GM12872 (cell line): Measurements from ENCODE around the gene NPTXR.

Source experiments
- TF ChIP-seq, protein P1 (sequence below): IDR thresholded peaks from 3 replicates; pipeline ENCODE4 v1.5.1; 2011; ENCODE audit warnings: low read depth, mild to moderate bottlenecking, low read length, moderate library complexity; ENCODE audit not compliant: insufficient read depth

The NPTXR gene

DNA sequence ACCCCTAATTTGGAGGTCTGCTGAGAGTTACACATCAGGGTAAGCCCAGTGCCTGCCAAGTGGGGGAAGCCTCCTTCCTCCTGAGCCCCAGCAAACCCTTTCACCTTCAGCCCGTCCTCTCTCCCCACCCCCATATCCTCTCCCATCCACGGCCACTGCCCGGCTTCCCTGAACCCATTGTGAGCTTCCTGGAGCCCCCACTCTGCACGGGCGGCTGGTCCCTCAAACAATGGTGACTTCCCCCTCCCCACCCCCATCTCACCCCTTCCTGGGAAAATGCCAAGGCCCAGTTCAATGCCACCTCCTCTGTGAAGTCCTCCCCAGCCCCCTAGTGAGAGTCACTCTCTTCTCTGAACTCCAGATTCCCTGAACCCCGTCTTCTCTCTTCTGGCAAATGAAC lies 67.7 kb downstream of the NPTXR start:
- TF ChIP-seq, protein P1, sequence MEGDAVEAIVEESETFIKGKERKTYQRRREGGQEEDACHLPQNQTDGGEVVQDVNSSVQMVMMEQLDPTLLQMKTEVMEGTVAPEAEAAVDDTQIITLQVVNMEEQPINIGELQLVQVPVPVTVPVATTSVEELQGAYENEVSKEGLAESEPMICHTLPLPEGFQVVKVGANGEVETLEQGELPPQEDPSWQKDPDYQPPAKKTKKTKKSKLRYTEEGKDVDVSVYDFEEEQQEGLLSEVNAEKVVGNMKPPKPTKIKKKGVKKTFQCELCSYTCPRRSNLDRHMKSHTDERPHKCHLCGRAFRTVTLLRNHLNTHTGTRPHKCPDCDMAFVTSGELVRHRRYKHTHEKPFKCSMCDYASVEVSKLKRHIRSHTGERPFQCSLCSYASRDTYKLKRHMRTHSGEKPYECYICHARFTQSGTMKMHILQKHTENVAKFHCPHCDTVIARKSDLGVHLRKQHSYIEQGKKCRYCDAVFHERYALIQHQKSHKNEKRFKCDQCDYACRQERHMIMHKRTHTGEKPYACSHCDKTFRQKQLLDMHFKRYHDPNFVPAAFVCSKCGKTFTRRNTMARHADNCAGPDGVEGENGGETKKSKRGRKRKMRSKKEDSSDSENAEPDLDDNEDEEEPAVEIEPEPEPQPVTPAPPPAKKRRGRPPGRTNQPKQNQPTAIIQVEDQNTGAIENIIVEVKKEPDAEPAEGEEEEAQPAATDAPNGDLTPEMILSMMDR: no peak

DNA sequence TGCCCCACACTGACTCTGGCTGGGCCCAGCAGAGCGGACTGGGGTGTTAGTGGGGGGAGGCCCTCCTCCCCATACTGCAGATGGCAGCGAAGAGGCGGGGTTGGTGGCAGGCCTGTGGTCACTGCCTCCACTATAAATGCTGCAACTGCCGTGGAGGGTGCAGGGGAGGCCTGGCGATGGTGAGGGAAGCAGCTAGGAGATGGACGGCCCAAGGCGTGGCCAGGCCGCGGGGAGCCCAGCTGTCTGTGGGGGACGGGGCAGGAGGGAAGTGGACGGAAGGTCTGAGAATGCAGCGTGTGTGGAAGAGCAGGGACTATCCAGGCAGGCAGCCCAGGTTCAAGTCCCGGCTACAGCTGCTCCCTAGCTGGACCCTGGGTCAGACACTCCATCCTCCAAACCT lies 68.2 kb downstream of the NPTXR start:
- TF ChIP-seq, protein P1: no peak

DNA sequence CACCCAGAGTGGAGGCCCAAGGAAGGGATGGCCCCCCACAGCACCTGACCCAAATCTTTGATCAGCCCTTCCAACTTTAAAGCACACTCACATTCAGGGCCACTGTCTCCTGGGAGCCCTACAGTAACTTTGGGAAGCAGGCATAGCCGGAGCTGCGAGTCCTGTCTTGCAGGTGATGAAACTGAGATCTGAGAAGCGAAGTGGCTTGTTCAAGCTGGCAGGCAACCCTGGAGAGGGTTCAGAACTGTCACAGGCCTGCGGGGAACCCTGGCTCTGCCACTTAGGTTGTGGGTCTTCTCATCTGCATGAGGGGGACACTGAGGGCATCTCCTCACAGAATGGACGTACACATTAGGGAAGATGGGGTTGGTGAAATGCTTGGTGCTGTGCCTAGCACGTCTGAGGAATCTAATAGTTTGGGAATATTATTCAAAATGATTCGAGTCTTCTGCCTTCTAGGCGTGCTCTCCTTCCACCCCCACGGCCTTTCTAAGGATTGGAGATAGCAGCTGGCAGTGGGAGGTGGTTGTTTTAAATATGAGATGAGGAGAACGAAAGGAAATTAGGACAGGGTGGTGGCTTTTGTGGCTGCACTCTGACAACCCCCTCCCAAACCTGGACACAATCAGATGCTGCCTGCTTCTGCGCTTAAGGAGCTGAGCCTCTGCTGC lies 69.2 kb downstream of the NPTXR start:
- TF ChIP-seq, protein P1: no peak

DNA sequence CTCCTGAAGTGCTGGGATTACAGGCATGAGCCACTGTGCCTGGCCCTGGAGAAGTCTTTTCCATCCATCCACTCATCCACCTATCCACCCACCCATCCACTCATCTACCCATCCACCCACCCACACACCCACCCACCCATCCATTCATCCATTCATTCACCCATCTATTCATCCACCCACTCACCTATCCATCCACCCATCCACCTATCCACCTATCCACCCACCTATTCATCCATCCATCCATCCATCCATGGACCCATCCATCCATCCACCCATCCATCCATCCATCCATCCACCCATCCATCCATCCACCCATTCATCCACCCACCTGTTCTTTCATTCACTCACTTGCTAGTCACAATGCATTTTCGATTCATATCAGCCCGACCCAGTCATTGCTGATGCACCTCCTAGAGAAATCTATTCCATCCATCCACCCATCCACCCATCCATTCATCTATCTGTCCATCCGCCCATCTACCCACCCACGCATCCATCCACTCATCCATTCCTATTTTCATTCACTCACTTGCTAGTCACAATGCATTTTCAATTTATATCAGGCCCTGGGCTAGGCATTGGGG lies 70.4 kb downstream of the NPTXR start:
- TF ChIP-seq, protein P1: no peak

DNA sequence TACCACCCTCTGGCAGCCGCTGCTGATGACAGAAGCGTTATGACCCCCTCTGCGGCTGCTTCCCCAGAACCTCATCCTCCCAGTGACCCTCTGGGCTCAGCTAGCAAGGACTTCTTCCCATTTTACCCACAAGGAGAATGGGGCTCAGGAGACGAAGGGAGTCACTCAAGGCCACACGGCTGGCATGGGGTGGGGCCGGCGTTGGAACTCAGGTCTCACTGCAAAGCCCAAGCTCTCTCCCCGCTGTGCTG lies 71.3 kb downstream of the NPTXR start:
- TF ChIP-seq, protein P1: no peak

DNA sequence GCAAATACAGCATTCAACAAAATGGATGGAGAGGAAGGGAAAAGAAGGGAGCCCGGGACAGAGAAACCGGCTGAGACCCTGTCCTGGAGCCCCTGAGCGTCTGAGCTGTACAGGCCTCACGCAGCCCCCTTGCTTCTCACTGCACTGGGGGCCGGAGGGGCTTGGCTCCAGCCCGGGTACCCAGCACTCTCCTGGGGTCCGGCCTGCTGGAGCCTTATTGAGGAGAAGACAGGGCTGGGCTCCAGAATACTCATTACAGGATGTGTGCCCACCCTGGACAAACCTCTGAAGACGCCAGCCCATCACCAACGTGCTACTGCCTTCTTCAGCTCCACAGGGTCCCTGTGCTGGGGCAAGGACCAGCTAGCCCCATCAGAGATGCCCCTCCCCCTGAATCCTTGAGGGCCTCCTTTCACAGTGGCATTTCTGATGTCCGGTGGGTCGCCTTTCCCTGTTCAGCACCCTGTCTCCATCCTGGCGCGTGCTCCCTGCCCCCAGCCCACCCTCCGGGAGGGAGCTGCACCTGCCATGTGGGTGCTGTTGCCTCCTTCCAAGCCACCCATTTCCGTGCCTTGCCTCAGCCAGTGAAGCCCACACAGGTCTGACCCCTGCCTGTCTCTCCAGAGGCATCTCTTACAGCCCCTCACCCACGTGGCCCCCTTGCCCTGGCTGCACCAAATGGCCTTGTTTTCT lies 73.4 kb downstream of the NPTXR start:
- TF ChIP-seq, protein P1: no peak
